ENCODE results near the gene IL3RA. TPM values are rescaled to one million over a fixed set of nuclear protein-coding genes. Genes with fewer than 3 reads are reported as not detected.
A peak's percentile ranks its signal among the peaks of the same experiment; 100 is the strongest.

The IL3RA gene
- total and polyA plus RNA-seq, 5 experiments from 2014 or later: 0.14 to 0.36 (median 0.24) TPM; not detected in 2

DNA sequence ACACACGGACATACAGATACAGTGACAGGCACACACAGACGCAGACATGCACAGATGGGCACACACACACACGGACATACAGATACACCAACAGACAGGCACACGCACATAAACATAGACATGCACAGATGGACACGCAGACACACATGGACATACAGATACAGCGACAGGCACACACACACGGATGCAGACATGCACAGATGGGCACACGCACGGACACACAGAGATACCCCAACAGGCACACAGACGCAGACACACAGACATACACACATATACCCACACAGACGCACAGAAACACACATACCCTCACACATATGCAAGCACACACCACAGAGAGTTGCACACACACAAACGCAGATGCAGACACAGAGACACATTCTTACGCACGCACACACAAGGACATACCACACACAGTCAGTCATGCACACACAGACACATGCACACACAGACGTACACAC is 79.8 kb downstream of the IL3RA start:
- Mint-ChIP-seq H3K27ac (no peak overlapping the region), H3K4me1 (peaks cover 0 to 15% (median 3%) of the 10 kb centered on the region in 4 donors), H3K36me3 (peaks cover 19 to 49% (median 40%) of the 10 kb centered on the region in 3 donors), H3K4me3 (no peak overlapping the region), H3K27me3 (no peaks in the 10 kb centered on the region), H3K9me3 (peaks cover 0 to 27% (median 6%) of the 10 kb centered on the region in 9 donors)
- no peak for DNase-seq
- no peak for ATAC-seq
- POLR2A ChIA-PET: no interaction called here

DNA sequence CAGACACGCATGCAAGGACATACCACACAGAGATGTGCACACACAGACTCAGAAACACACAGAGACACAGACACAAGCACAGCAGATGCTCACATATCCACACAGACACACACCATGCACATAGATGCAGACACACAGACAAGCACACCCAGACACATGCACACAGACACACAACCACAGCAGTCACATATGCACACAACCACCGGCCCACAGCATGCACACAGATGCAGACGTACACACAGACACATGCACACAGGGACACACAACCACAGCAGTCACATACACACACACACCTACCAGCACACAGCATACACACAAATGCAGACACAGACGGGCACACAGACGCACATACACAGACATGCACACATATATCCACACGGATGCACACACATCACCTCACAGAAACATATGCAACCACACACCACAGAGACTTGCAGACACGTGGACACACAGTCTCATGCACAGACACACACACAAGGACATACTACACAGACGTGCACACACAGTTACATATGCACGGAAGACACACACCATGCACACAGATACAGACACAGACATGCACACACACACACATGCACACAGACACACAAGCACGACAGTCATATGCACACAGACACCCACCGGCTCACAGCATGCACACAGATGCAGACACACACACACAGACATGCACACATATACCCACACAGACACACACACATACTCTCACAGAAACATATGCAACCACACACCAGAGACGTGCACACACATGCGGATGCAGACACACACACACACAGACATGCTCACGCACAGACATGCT is 80.6 kb downstream of the IL3RA start:
- POLR2A ChIA-PET: no interaction called here
- H3K36me3 Mint-ChIP-seq: peaks cover 23 to 49% (median 41%) of the 10 kb centered on the region in 3 donors
- DNase-seq: no peak
- no peak for ATAC-seq
- peaks cover 0 to 28% (median 14%) of the 10 kb centered on the region in 9 donors for H3K9me3 Mint-ChIP-seq
- H3K4me1 Mint-ChIP-seq: peaks cover 0 to 15% (median 4%) of the 10 kb centered on the region in 4 donors
- H3K27me3 Mint-ChIP-seq: no peaks in the 10 kb centered on the region
- H3K27ac Mint-ChIP-seq: no peak overlapping the region
- no peak overlapping the region for H3K4me3 Mint-ChIP-seq

DNA sequence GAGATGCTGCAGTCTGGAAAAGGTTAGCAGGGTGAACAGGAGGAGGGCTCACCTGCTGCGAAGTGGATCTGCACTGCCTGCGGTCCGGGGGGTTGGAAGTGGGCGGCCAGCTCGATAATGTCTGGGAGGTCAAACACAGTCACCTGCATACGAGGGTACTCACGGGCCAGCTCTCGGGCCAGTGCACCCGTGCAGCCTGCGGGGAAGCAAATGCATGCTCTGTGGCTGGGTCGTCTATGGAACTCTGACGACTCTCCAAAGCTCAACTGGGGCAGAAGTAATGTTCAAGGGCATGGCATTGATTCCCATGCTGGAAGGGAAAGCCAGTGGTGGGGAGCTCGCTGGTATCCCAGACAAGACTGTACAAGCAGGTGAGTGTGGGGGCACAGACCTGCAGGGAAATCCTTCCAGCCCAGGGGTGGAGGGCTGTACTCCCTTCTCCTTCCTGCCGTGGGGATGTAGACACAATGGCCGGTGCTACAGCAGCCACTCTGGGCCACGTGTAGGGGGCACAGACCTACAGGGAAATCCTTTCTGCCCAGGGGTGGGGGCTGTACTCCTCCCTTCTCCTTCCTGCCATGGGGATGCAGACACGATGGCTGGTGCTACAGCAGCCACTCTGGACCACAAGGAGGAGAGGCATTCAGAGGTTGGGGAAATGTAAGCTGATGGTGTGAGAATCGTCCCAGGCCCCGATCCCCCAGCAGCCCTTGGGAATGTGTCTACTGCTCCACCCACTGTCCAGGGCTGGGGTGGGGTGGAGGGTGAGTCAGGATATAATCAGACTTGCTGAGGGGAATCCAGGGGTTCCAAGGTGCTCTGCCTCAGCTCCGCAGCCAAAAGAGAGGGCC is 81.6 kb downstream of the IL3RA start:
- H3K4me1 Mint-ChIP-seq: peaks cover 0 to 15% (median 4%) of the 10 kb centered on the region in 4 donors
- ATAC-seq (no peak), DNase-seq (no peak)
- peaks cover 0 to 29% (median 10%) of the 10 kb centered on the region in 9 donors for H3K9me3 Mint-ChIP-seq
- no peak overlapping the region for H3K27ac Mint-ChIP-seq
- H3K4me3 Mint-ChIP-seq: no peak overlapping the region
- POLR2A ChIA-PET: no interaction called here
- no peaks in the 10 kb centered on the region for H3K27me3 Mint-ChIP-seq
- H3K36me3 Mint-ChIP-seq: peaks cover 19 to 48% (median 39%) of the 10 kb centered on the region in 3 donors

DNA sequence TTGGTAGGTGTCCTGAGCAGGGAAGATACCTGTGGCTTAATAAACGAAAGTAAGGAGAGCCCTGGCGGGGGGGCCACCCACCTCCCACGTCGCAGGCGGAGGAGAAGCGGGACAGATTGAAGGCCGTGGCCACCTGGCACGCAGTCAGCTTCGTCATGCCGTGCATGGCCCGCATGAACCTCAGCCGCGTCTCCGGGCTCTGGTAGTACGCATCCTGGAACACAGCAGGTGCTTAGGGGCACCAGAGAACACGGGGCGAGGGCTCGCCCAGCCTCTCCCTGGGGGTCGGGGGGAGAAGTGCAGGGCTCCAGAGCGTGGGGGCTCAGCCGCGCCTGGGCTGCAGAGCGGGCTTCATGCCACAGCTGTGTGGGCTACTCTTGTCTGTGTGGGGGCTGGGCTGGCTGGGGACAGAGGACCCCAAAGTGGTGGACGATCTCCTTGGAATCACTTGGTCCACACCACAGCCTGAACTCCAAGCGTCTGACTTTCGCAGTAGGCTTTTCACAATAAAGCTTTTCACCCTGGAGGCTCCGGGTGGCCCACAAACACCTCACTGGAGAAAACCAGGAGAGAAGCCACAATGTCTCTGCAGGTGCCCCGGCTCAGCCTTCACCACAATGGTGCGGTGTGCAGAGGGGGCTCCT is 82.4 kb downstream of the IL3RA start:
- POLR2A ChIA-PET: no interaction called here
- ATAC-seq: no peak
- no peaks in the 10 kb centered on the region for H3K27me3 Mint-ChIP-seq
- peaks cover 0 to 11% (median 3%) of the 10 kb centered on the region in 4 donors for H3K4me1 Mint-ChIP-seq
- H3K9me3 Mint-ChIP-seq: peaks cover 0 to 30% (median 12%) of the 10 kb centered on the region in 9 donors
- peaks cover 13 to 47% (median 38%) of the 10 kb centered on the region in 3 donors for H3K36me3 Mint-ChIP-seq
- no peak overlapping the region for H3K27ac Mint-ChIP-seq
- H3K4me3 Mint-ChIP-seq: no peak overlapping the region
- DNase-seq: no peak

DNA sequence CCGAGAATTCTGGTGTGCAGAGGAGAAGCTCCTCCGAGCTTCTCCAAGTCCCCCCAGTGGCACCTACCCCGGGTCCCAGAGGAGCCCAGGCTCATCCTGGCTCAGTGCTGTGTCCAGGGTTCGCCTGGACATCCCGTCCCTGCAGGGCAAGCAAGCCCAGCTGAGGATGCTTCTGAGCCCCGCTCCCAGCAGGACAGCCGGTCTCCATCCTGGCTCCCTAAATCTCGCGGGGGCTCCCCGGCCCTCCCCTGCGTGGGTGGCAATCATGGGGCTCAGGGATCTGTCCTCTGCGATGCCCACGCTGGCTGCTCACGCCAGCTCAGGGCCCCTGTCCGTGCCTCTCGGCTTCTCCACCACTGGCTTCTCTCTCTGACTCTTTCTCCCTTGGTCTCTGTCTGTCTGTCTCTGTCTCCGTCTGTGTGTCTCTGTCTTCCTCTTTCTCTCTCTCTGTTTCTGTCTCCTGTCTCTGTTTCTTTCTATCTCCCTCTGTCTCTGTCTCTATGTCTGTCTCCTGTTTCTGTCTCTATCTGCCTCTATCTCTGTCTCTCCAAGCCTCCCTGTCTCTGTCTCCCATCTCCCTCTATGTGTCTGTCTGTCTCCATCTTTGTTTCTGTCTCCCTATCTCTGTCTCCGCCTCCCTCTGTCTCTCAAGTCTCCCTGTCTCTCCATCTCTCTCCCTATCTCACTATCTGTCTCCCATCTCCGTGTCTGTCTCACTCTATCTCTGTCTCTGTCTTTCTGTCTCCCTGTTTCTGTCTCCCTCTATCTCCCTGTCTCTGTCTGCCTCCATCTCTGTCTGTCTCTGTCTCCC is 83.2 kb downstream of the IL3RA start:
- Mint-ChIP-seq H3K27ac (peak overlapping the region in 9 of 10 donors; percentile 5 to 81 (median 44)), H3K36me3 (peaks cover 13 to 46% (median 41%) of the 10 kb centered on the region in 3 donors), H3K9me3 (peaks cover 0 to 28% (median 12%) of the 10 kb centered on the region in 9 donors), H3K4me3 (peak overlapping the region in 1 of 10 donors; percentile 4), H3K27me3 (no peaks in the 10 kb centered on the region), H3K4me1 (peaks cover 0 to 16% (median 3%) of the 10 kb centered on the region in 4 donors)
- POLR2A ChIA-PET: no interaction called here
- ATAC-seq: no peak
- no peak for DNase-seq

DNA sequence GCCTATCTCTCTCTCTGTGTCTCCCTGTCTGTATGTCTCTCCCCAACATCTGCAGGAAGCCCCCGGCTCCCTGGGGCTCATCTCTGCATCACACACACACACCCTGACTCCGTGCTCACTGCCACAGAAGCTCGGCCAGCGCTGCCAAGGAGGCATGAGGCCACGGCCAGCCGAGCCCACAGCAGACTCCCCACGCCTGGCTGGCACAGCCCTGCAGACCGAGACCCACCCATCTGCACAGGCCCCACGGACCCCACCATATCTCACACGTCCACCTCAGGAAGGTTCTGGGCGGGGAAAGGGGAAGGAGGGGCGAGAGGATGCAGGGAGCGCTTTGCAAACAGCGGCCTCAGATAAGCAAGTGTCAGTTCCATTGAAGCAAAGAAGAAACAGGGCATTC is 83.8 kb downstream of the IL3RA start:
- Mint-ChIP-seq H3K27ac (peak overlapping the region in 8 of 10 donors; percentile 5 to 81 (median 50)), H3K9me3 (peaks cover 0 to 35% (median 12%) of the 10 kb centered on the region in 9 donors), H3K4me3 (no peak overlapping the region), H3K27me3 (no peaks in the 10 kb centered on the region), H3K4me1 (peaks cover 0 to 18% (median 3%) of the 10 kb centered on the region in 4 donors), H3K36me3 (peaks cover 17 to 49% (median 47%) of the 10 kb centered on the region in 3 donors)
- ATAC-seq (peak in 1 of 2 donors; percentile 28), DNase-seq (no peak)
- POLR2A ChIA-PET: no interaction called here

DNA sequence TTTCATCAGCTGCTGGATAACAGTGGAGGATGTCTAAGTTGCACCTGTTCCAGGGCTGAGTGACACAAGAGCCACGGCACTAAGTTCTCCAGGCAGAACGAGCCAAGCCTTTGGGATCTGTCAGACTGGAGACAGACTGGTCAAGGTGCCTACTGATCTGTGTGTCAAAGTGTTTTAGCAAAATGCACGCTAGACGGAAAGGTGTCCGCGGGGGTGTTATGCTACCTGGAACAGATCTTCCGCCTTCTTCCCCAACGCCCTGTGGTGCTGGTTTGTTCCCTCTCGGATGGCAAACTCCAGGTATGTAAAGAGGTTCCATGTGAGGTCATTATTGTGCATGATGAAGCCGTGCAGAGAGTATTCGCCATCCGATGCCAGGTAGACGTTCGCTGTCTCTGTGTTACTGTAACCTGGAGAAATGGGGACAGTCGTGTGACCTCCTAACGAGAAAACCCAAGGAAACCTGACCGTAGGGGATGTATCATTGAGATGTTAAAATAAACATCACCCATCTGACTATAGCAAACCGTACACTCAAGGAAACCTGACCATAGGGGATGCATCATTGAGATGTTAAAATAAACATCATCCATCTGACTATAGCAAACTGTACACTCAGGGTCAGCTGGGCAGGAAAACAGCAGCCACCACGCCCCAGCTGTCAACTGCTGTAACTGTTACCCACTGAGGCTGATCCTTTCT is 85.0 kb downstream of the IL3RA start:
- Mint-ChIP-seq H3K4me1 (peaks cover 0 to 18% (median 3%) of the 10 kb centered on the region in 4 donors), H3K4me3 (no peak overlapping the region), H3K27me3 (no peaks in the 10 kb centered on the region), H3K9me3 (peaks cover 0 to 35% (median 12%) of the 10 kb centered on the region in 9 donors), H3K27ac (peak overlapping the region in 4 of 10 donors; percentile 14 to 69 (median 34)), H3K36me3 (peaks cover 17 to 55% (median 48%) of the 10 kb centered on the region in 3 donors)
- DNase-seq (peak in 1 of 10 donors; percentile 56), ATAC-seq (no peak)
- POLR2A ChIA-PET: no interaction called here

DNA sequence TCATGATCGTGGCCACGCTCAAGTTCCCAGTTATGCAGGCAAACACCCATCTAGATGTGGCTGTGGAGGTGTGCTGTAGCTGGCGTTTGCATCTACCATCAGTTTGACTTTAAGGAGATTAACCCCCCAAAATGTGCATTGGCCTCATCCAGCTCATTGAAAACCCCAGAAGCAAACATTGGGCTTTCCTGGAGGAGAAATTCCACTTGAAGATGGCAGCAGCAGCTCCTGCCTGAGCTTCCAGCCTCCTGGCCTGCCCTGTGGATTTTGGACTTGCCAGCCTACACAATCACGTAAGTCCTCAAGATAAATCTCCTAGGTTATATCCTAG is 85.5 kb downstream of the IL3RA start:
- ATAC-seq (no peak), DNase-seq (peak in 1 of 10 donors; percentile 23)
- peaks cover 0 to 35% (median 12%) of the 10 kb centered on the region in 9 donors for H3K9me3 Mint-ChIP-seq
- H3K4me1 Mint-ChIP-seq: peaks cover 0 to 20% (median 3%) of the 10 kb centered on the region in 4 donors
- no peaks in the 10 kb centered on the region for H3K27me3 Mint-ChIP-seq
- peak overlapping the region in 1 of 10 donors; percentile 14 for H3K27ac Mint-ChIP-seq
- H3K4me3 Mint-ChIP-seq: no peak overlapping the region
- peaks cover 17 to 55% (median 53%) of the 10 kb centered on the region in 3 donors for H3K36me3 Mint-ChIP-seq
- POLR2A ChIA-PET: no interaction called here

DNA sequence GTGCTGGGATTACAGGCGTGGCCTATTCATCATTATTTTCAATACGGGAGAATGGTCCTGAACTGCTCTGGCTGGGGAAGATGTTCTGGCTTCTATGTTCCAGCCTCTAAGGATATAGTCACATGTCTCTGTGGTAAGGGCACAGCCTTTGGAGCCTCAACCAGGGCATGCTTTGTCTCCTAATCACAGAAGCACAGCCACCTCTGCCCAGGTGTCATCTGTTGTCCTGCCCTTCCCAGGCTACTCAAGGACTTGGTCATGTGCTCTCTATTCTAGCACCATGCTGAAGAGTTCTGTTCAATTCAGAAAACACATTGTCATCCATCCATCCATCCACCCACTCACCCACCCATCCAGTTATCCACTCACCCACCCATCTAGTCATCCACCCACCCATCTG is 86.6 kb downstream of the IL3RA start:
- Mint-ChIP-seq H3K9me3 (peaks cover 0 to 35% (median 12%) of the 10 kb centered on the region in 9 donors), H3K27me3 (no peaks in the 10 kb centered on the region), H3K4me3 (no peak overlapping the region), H3K4me1 (peaks cover 0 to 20% (median 3%) of the 10 kb centered on the region in 4 donors), H3K36me3 (peaks cover 17 to 56% (median 56%) of the 10 kb centered on the region in 3 donors), H3K27ac (peak overlapping the region in 2 of 10 donors; percentile 1 to 59)
- no peak for ATAC-seq
- peak in 1 of 10 donors; percentile 53 for DNase-seq
- POLR2A ChIA-PET: no interaction called here

DNA sequence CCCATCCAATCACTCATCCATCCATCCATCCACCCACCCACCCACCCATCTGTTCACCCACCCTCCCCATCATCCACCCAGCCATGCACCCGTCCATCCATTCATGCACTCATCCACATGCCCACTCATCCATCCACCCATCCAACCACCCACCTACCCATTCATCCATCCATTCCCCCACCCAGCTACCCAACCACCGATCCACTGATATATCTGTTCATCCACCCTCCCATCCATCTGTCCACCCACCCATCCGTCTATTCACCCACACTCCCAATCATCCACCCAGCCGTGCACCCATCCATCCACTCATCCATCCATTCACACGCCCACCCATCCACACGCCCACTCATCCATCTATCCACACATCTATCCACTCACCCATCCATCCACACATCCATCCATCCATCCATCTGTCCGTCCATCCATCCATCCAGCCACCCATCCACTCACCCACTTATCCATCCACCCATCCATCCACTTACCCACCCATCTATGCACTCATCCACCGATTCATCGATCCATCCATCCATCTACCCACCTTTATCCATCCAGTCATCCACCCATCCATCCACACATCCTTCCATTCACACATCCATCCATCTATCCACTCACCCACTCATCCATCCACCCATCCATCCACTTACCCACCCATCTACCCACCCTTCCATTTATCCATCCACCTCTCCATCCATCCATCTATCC is 87.7 kb downstream of the IL3RA start:
- peaks cover 0 to 20% (median 3%) of the 10 kb centered on the region in 4 donors for H3K4me1 Mint-ChIP-seq
- peaks cover 17 to 56% (median 54%) of the 10 kb centered on the region in 3 donors for H3K36me3 Mint-ChIP-seq
- H3K9me3 Mint-ChIP-seq: peaks cover 0 to 35% (median 12%) of the 10 kb centered on the region in 9 donors
- DNase-seq (no peak), ATAC-seq (no peak)
- H3K27ac Mint-ChIP-seq: peak overlapping the region in 1 of 10 donors; percentile 81
- H3K4me3 Mint-ChIP-seq: no peak overlapping the region
- H3K27me3 Mint-ChIP-seq: no peaks in the 10 kb centered on the region
- POLR2A ChIA-PET: no interaction called here

DNA sequence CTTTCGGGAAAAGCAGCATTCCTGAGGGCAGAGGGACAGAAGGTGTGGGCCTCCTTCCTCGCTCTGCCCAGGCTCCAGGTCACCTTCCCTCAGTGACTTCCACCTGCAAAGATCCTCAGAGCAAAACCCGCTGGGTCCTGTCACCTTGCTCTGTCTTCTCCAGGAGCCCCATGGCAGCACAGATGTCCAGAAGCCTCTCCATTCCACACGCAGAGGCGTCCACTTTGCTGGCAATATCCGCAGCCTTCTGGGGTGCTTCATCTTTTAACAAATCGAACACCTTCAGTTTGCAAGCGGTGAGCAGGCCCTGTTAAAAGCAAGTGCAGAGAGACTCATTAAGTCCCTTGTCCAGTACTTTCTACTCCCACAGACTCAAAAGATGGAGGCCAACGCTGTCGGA is 88.8 kb downstream of the IL3RA start:
- Mint-ChIP-seq H3K36me3 (peaks cover 9 to 51% (median 49%) of the 10 kb centered on the region in 3 donors), H3K4me3 (no peak overlapping the region), H3K27me3 (no peaks in the 10 kb centered on the region), H3K27ac (peak overlapping the region in 1 of 10 donors; percentile 81), H3K9me3 (peaks cover 0 to 24% (median 8%) of the 10 kb centered on the region in 9 donors), H3K4me1 (peaks cover 0 to 12% (median under 1%) of the 10 kb centered on the region in 4 donors)
- ATAC-seq (no peak), DNase-seq (peak in 1 of 10 donors; percentile 13)
- POLR2A ChIA-PET: no interaction called here

Measured in naive thymus-derived CD8-positive, alpha-beta T cell (primary cell).